Heart left ventricle (tissue), 13 donors: ENCODE results near the gene THOC7.

Source experiments
- CTCF ChIP-seq, 12 donors: fragments of 200-600 bp; sonication (generic) in 4 of 12; IDR thresholded peaks; one replicate each; pipeline versions ENCODE4 v1.5.0 to v1.8.0; 2018 to 2022; ENCODE audit warnings: antibody characterized with exemption in 12 of 12, mild to moderate bottlenecking in 5 of 12
- POLR2A ChIP-seq, 2 donors: fragments of 450-650 bp; IDR thresholded peaks; one replicate each; pipeline ENCODE4 v1.6.1; 2017; ENCODE audit warnings: antibody characterized with exemption in 2 of 2, mild to moderate bottlenecking in 2 of 2, moderate library complexity in 2 of 2
- donor health status: ischemic (EF 13 %, LVEDD 7.1; RV severe dilation, severe dysfunction).
- donor health status: DM: no; HTN: yes; CAD: no.
- donor health status: DM: no; HTN: no; CAD: no.
- donor health status: ischemic (EF 25% LVEDD 6.9; RV normal size, moderate dysfunction).
- donor health status: ischemic (EF 25% LVEDD 5.7; RV mildly dilated, moderate dysfunction).
- donor health status: ischemic (EF 35%, LVEDD 5.7; RV mildly dilated, moderate dysfunction).
- donor health status: nonischemic (EF 11% LVEDD 7.7; RV severe dilation, severe dysfunction).
- donor health status: DM: yes; HTN: yes; CAD: no.
- donor health status: PGD.
- donor health status: ischemic (EF 29% LVEDD 5.4; RV normal size, mild dysfunction).
- donor health status: nonischemic (EF 23%, LVEDD 6.1; RV moderate dilation, normal function).

GRCh38 chr3:63798949-63799348 is 64.7 kb downstream of the THOC7 start:
- TF ChIP-seq CTCF (IDR thresholded peaks at IDR 0.05) (no peak), POLR2A (IDR thresholded peaks at IDR 0.05) (no peak)
